ENCODE results near the gene TTC34.
"Not testable (repeated sequence)": the region's sequence is repeated elsewhere in the genome, so short reads cannot be mapped to it uniquely, and the experiment has no call there.

TTC34 gene

DNA sequence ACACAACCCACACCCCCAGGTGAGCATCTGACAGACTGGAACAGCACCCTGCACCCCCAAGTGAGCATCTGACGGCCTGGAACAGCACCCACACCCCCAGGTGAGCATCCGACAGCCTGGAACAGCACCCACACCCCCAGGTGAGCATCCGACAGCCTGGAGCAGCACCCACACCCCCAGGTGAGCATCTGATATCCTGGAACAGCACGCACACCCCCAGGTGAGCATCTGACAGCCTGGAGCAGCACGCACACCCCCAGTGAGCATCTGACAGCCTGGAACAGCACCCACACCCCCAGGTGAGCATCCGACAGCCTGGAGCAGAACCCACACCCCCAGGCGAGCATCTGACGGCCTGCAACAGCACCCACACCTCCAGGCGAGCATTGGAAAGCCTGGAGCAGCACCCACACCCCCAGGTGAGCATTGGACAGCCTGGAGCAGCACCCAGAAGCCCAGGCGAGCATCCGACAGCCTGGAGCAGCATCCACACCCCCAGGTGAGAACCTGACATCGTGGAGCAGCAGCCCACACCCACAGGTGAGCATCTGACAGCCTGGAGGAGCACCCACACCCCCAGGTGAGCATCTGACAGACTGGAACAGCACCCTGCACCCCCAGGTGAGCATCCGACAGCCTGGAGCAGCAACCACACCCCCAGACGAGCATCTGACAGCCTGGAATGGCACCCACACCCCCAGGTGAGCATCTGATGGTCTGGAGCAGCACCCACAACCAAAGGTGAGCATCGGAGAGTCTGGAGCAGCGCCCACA is 149.2 kb downstream of the TTC34 start:
- in situ Hi-C loops (cut with HindIII; ENCODE audit: low sequenced_read_pairs); H3K4me3 ChIP-seq (ENCODE audit: low read depth, low read length); DNase-seq (ENCODE audit: low read depth): not testable (repeated sequence)

DNA sequence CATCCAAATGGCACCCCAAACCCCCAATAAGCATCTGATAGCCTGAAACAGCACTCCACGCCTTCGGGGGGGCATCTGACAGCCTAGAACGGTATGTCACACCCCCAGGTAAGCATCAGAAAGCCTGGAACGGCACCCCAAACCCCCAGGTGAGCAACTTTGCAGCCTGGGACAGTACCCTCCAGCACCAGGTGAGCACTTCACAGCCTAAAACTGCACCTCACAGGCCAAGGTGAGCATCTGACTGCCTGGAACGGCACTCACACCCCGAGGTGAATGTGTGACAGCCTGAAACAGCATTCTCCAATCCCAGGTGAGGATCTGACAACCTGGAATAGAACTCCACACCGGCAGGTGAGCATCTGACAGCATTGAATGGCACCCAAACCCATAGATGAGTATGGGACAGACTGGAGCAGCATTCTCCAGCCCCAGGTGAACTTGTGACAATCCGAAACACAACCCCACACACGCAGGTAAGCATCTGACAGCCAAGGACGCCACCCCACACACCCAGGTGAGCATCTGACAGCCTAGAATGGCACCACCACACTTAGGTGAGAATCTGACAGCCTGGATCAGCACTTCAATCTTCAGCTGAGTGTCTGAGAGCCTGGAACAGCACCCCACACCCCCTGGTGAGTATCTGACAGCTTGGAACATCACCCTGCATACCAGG is 150.4 kb downstream of the TTC34 start:
- no peak for DNase-seq (ENCODE audit: low read depth)
- no peak overlapping the region for H3K4me3 ChIP-seq (ENCODE audit: low read depth, low read length)
- in situ Hi-C loops (cut with HindIII; ENCODE audit: low sequenced_read_pairs) = no loop called here
- TF ChIP-seq, protein P1, sequence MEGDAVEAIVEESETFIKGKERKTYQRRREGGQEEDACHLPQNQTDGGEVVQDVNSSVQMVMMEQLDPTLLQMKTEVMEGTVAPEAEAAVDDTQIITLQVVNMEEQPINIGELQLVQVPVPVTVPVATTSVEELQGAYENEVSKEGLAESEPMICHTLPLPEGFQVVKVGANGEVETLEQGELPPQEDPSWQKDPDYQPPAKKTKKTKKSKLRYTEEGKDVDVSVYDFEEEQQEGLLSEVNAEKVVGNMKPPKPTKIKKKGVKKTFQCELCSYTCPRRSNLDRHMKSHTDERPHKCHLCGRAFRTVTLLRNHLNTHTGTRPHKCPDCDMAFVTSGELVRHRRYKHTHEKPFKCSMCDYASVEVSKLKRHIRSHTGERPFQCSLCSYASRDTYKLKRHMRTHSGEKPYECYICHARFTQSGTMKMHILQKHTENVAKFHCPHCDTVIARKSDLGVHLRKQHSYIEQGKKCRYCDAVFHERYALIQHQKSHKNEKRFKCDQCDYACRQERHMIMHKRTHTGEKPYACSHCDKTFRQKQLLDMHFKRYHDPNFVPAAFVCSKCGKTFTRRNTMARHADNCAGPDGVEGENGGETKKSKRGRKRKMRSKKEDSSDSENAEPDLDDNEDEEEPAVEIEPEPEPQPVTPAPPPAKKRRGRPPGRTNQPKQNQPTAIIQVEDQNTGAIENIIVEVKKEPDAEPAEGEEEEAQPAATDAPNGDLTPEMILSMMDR (IDR thresholded peaks at IDR 0.05; ENCODE audit: low read depth, low read length, missing control alignments) = no peak

- DNase-seq (ENCODE audit: low read depth) = no peak
- TF ChIP-seq, protein P1 (IDR thresholded peaks at IDR 0.05; ENCODE audit: low read depth, low read length, missing control alignments) = no peak
- H3K4me3 ChIP-seq (ENCODE audit: low read depth, low read length) = no peak overlapping the region
- in situ Hi-C loops (cut with HindIII; ENCODE audit: low sequenced_read_pairs) = no loop called here
These were observed 154.7 kb downstream of the TTC34 start for GRCh38 chr1:2646837-2647236.

GRCh38 chr1:2645776-2646175 is 155.7 kb downstream of the TTC34 start:
- no peak for DNase-seq (ENCODE audit: low read depth)
- H3K4me3 ChIP-seq (ENCODE audit: low read depth, low read length) = no peak overlapping the region
- in situ Hi-C loops (cut with HindIII; ENCODE audit: low sequenced_read_pairs) = no loop called here
- TF ChIP-seq, protein P1 (IDR thresholded peaks at IDR 0.05; ENCODE audit: low read depth, low read length, missing control alignments) = no peak

DNA sequence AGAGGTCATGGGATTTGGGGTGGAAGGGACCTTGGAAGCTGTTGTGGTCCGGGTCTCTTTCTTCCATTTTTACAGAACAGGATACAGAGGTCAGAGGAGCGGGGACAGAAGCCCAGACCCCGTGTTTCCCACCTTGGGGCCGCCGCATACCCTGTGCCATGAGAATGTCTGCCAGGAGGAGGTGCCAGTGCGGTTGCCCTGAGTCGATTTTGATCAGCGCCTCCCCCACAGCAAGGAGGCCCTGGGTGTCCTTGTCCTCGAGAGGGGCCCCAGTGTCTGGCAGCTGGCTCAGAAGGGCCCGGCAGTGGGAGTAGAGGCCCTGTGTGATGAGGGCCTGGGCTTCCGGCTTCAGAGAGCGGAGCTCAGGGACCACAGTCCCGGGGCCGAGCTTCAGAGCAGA is 156.3 kb downstream of the TTC34 start:
- TF ChIP-seq, protein P1 (IDR thresholded peaks at IDR 0.05; ENCODE audit: low read depth, low read length, missing control alignments) = no peak
- no peak overlapping the region for H3K4me3 ChIP-seq (ENCODE audit: low read depth, low read length)
- in situ Hi-C loops (cut with HindIII; ENCODE audit: low sequenced_read_pairs) = no loop called here

GRCh38 chr1:2644591-2645101 is 156.8 kb downstream of the TTC34 start:
- TF ChIP-seq, protein P1 (IDR thresholded peaks at IDR 0.05; ENCODE audit: low read depth, low read length, missing control alignments) = no peak
- no peak for DNase-seq (ENCODE audit: low read depth)
- H3K4me3 ChIP-seq (ENCODE audit: low read depth, low read length) = no peak overlapping the region
- in situ Hi-C loops (cut with HindIII; ENCODE audit: low sequenced_read_pairs) = no loop called here

More for the DNA sequence above, 156.3 kb downstream of the TTC34 start:
- no peak for DNase-seq (ENCODE audit: low read depth)

GRCh38 chr1:2644171-2644570 is 157.3 kb downstream of the TTC34 start:
- in situ Hi-C loops (cut with HindIII; ENCODE audit: low sequenced_read_pairs) = no loop called here
- TF ChIP-seq, protein P1 (IDR thresholded peaks at IDR 0.05; ENCODE audit: low read depth, low read length, missing control alignments) = no peak
- H3K4me3 ChIP-seq (ENCODE audit: low read depth, low read length) = no peak overlapping the region
- no peak for DNase-seq (ENCODE audit: low read depth)
